ENCODE data around the gene MUC12. TPM values are rescaled to one million over a fixed set of nuclear protein-coding genes. Genes with fewer than 3 reads are reported as not detected.

Gene MUC12
- total RNA-seq, 4 donors from 2014 or later: not detected

GRCh38 chr7:100951172-100951571 lies 18.2 kb upstream of the MUC12 start:
- Histone ChIP-seq H3K4me3 (no peak overlapping the region), H3K9me3 (no peaks in the 10 kb centered on the region), H3K27ac (no peak overlapping the region), H3K36me3 (no peaks in the 10 kb centered on the region), H3K27me3 (peaks cover 33% of the 10 kb centered on the region), H3K4me1 (no peaks in the 10 kb centered on the region)
- no peak for DNase-seq (ENCODE audit: low spot score in 2 of 2)
- no peak for TF ChIP-seq CTCF (IDR thresholded peaks at IDR 0.05)
- TF ChIP-seq EP300 (IDR thresholded peaks at IDR 0.05): no peak
- TF ChIP-seq POLR2AphosphoS5 (IDR thresholded peaks at IDR 0.05): no peak
- TF ChIP-seq POLR2A (IDR thresholded peaks at IDR 0.05): no peak
- 42% methylated on average over 6 of the region's 6 CpGs for WGBS

GRCh38 chr7:100951888-100952560 lies 17.3 kb upstream of the MUC12 start:
- 78% methylated on average over 15 of the region's 15 CpGs for WGBS
- Histone ChIP-seq H3K4me3 (no peak overlapping the region), H3K4me1 (no peaks in the 10 kb centered on the region), H3K27ac (no peak overlapping the region), H3K36me3 (no peaks in the 10 kb centered on the region), H3K9me3 (no peaks in the 10 kb centered on the region), H3K27me3 (peaks cover 33% of the 10 kb centered on the region)
- no peak for DNase-seq (ENCODE audit: low spot score in 2 of 2)
- TF ChIP-seq POLR2A (IDR thresholded peaks at IDR 0.05) (no peak), CTCF (IDR thresholded peaks at IDR 0.05) (no peak), EP300 (IDR thresholded peaks at IDR 0.05) (no peak)

- TF ChIP-seq POLR2A (IDR thresholded peaks at IDR 0.05) (no peak), EP300 (IDR thresholded peaks at IDR 0.05) (no peak), POLR2AphosphoS5 (IDR thresholded peaks at IDR 0.05) (no peak)
- no peak overlapping the region for H3K4me3 ChIP-seq
- no peak for DNase-seq (ENCODE audit: low spot score in 2 of 2)
- no peaks in the 10 kb centered on the region for H3K9me3 ChIP-seq
- H3K27me3 ChIP-seq: peaks cover 33% of the 10 kb centered on the region
- H3K4me1 ChIP-seq: no peaks in the 10 kb centered on the region
- no peaks in the 10 kb centered on the region for H3K36me3 ChIP-seq
- H3K27ac ChIP-seq: no peak overlapping the region
- 56% methylated on average over 2 of the region's 2 CpGs for WGBS
These were observed 16.7 kb upstream of the MUC12 start for GRCh38 chr7:100952641-100953040.

- Histone ChIP-seq H3K27ac (no peak overlapping the region), H3K27me3 (peaks cover 21% of the 10 kb centered on the region), H3K4me3 (no peak overlapping the region), H3K9me3 (no peaks in the 10 kb centered on the region), H3K36me3 (no peaks in the 10 kb centered on the region), H3K4me1 (no peaks in the 10 kb centered on the region)
- TF ChIP-seq POLR2A (IDR thresholded peaks at IDR 0.05) (no peak), EP300 (IDR thresholded peaks at IDR 0.05) (no peak), CTCF (IDR thresholded peaks at IDR 0.05) (no peak), POLR2AphosphoS5 (IDR thresholded peaks at IDR 0.05) (no peak)
- WGBS: 63% methylated on average over 12 of the region's 12 CpGs
- no peak for DNase-seq (ENCODE audit: low spot score in 2 of 2)
These were observed 11.4 kb upstream of the MUC12 start for GRCh38 chr7:100957832-100958421.

GRCh38 chr7:100959894-100960293 lies 9.5 kb upstream of the MUC12 start:
- WGBS: 65% methylated on average over 2 of the region's 2 CpGs
- Histone ChIP-seq H3K9me3 (no peaks in the 10 kb centered on the region), H3K27me3 (peaks cover 40% of the 10 kb centered on the region)

More at GRCh38 chr7:100959894-100960293, 9.5 kb upstream of the MUC12 start:
- no peak for TF ChIP-seq EP300 (IDR thresholded peaks at IDR 0.05)
- no peak for TF ChIP-seq POLR2A (IDR thresholded peaks at IDR 0.05)
- no peak for TF ChIP-seq CTCF (IDR thresholded peaks at IDR 0.05)
- no peak for TF ChIP-seq POLR2AphosphoS5 (IDR thresholded peaks at IDR 0.05)
- no peak overlapping the region for H3K27ac ChIP-seq
- no peak for DNase-seq (ENCODE audit: low spot score in 2 of 2)
- H3K36me3 ChIP-seq: no peaks in the 10 kb centered on the region
- H3K4me3 ChIP-seq: no peak overlapping the region
- no peaks in the 10 kb centered on the region for H3K4me1 ChIP-seq
